ENCODE results near the gene OR51V1.

Gene OR51V1

GRCh38 chr11:5226732-5227310 is 26.3 kb upstream of the OR51V1 start, which contains the start of gene HBB:
HBB (minus strand) TSS chr11:5227071; CDS start chr11:5227021, 50 bp downstream.
- no peaks in the 10 kb centered on the region for H3K27me3 ChIP-seq (ENCODE audit: insufficient read depth, low read length)
- H3K4me3 ChIP-seq (ENCODE audit: low read length): no peak within 1 kb of the TSS
- H3K36me3 ChIP-seq (ENCODE audit: insufficient read depth, low read length): no peaks in the 10 kb centered on the region
- H3K9me3 ChIP-seq (ENCODE audit: low read length): no peaks in the 10 kb centered on the region
- H2AFZ ChIP-seq (ENCODE audit: low read depth, low read length): no peak within 1 kb of the TSS
- H3K4me1 ChIP-seq (ENCODE audit: insufficient read depth, low read length): no peaks in the 10 kb centered on the region

DNA sequence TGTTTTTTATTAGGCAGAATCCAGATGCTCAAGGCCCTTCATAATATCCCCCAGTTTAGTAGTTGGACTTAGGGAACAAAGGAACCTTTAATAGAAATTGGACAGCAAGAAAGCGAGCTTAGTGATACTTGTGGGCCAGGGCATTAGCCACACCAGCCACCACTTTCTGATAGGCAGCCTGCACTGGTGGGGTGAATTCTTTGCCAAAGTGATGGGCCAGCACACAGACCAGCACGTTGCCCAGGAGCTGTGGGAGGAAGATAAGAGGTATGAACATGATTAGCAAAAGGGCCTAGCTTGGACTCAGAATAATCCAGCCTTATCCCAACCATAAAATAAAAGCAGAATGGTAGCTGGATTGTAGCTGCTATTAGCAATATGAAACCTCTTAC is 25.0 kb upstream of the OR51V1 start:
- Histone ChIP-seq H3K4me1 (ENCODE audit: insufficient read depth, low read length) (no peaks in the 10 kb centered on the region), H3K4me3 (ENCODE audit: low read length) (no peak overlapping the region), H3K27me3 (ENCODE audit: insufficient read depth, low read length) (no peaks in the 10 kb centered on the region), H2AFZ (ENCODE audit: low read depth, low read length) (no peak overlapping the region), H3K9me3 (ENCODE audit: low read length) (no peaks in the 10 kb centered on the region), H3K36me3 (ENCODE audit: insufficient read depth, low read length) (no peaks in the 10 kb centered on the region)

GRCh38 chr11:5224538-5225479 is 24.3 kb upstream of the OR51V1 start:
- Histone ChIP-seq H3K36me3 (ENCODE audit: insufficient read depth, low read length) (no peaks in the 10 kb centered on the region), H2AFZ (ENCODE audit: low read depth, low read length) (no peak overlapping the region), H3K9me3 (ENCODE audit: low read length) (no peaks in the 10 kb centered on the region), H3K4me3 (ENCODE audit: low read length) (no peak overlapping the region), H3K27me3 (ENCODE audit: insufficient read depth, low read length) (no peaks in the 10 kb centered on the region), H3K4me1 (ENCODE audit: insufficient read depth, low read length) (no peaks in the 10 kb centered on the region)

GRCh38 chr11:5223686-5224085 is 23.2 kb upstream of the OR51V1 start:
- no peak overlapping the region for H3K4me3 ChIP-seq (ENCODE audit: low read length)
- H3K27me3 ChIP-seq (ENCODE audit: insufficient read depth, low read length): no peaks in the 10 kb centered on the region
- no peaks in the 10 kb centered on the region for H3K36me3 ChIP-seq (ENCODE audit: insufficient read depth, low read length)
- H2AFZ ChIP-seq (ENCODE audit: low read depth, low read length): no peak overlapping the region
- H3K4me1 ChIP-seq (ENCODE audit: insufficient read depth, low read length): no peaks in the 10 kb centered on the region
- H3K9me3 ChIP-seq (ENCODE audit: low read length): no peaks in the 10 kb centered on the region

DNA sequence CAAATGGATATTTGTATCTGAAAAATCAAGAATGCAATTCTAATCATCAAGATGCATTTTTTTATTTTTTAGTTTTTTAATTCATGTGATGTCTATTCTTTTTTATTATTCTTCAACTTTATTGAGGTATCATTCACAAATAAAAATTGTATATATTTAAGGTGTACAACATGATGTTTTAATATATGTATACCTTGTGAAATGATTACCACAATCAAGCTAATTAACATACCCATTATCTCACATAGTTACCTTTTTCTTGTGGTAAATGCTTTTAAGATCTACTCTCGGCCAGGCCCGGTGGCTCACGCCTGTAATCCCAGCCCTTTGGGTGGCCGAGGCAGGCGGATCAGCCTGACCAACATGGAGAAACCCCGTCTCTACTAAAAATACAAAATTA is 22.7 kb upstream of the OR51V1 start:
- no peak overlapping the region for H3K4me3 ChIP-seq (ENCODE audit: low read length)
- H3K36me3 ChIP-seq (ENCODE audit: insufficient read depth, low read length): no peaks in the 10 kb centered on the region
- no peaks in the 10 kb centered on the region for H3K9me3 ChIP-seq (ENCODE audit: low read length)
- H3K27me3 ChIP-seq (ENCODE audit: insufficient read depth, low read length): no peaks in the 10 kb centered on the region
- no peak overlapping the region for H2AFZ ChIP-seq (ENCODE audit: low read depth, low read length)
- H3K4me1 ChIP-seq (ENCODE audit: insufficient read depth, low read length): no peaks in the 10 kb centered on the region

DNA sequence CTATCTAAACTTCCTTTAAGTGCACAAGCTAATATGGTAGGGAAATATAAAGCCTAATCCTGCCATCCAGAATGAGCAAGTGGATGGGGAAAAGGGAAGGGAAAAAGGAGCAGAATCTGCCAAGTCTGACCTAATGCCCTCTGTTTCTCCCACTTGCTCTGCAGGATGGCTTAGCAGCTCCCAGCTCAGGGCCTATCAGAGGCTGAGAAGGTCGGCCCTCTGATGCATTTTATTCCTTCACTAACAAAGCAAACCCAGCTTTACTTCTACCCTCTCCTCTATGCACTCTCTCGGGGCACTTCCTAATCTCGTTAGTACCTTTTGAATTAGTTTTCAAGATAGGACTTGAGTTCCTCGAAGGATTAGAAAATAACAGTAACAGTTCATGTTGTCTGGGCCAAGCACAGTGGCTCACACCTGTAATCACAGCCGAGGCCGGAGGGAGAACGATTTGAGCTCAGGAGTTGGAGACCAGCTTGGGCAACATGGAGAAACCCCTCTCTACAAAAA is 9.9 kb upstream of the OR51V1 start:
- no peak overlapping the region for H2AFZ ChIP-seq (ENCODE audit: low read depth, low read length)
- no peaks in the 10 kb centered on the region for H3K36me3 ChIP-seq (ENCODE audit: insufficient read depth, low read length)
- no peak overlapping the region for H3K4me3 ChIP-seq (ENCODE audit: low read length)
- no peaks in the 10 kb centered on the region for H3K9me3 ChIP-seq (ENCODE audit: low read length)
- H3K27me3 ChIP-seq (ENCODE audit: insufficient read depth, low read length): no peaks in the 10 kb centered on the region
- H3K4me1 ChIP-seq (ENCODE audit: insufficient read depth, low read length): no peaks in the 10 kb centered on the region

DNA sequence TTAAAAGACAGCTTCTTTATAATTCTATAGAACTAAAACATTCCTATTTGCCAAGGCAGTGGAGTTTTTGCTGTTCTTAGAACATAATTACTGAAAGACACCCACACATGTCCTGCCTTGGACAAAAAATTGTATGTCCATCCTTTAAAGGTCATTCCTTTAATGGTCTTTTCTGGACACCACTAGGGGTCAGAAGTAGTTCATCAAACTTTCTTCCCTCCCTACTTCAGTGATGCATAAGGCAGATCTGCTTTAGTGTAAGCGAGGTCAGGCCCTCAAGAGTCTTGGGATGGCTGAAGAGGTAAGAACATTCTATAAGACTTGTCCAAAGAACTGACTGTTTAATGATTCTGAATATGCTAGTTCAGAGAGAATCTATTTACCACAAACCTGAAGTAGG is 4.3 kb upstream of the OR51V1 start:
- Histone ChIP-seq H3K4me1 (ENCODE audit: insufficient read depth, low read length) (no peaks in the 10 kb centered on the region), H3K4me3 (ENCODE audit: low read length) (no peak overlapping the region), H3K27me3 (ENCODE audit: insufficient read depth, low read length) (no peaks in the 10 kb centered on the region), H3K9me3 (ENCODE audit: low read length) (no peaks in the 10 kb centered on the region), H2AFZ (ENCODE audit: low read depth, low read length) (no peak overlapping the region), H3K36me3 (ENCODE audit: insufficient read depth, low read length) (no peaks in the 10 kb centered on the region)

DNA sequence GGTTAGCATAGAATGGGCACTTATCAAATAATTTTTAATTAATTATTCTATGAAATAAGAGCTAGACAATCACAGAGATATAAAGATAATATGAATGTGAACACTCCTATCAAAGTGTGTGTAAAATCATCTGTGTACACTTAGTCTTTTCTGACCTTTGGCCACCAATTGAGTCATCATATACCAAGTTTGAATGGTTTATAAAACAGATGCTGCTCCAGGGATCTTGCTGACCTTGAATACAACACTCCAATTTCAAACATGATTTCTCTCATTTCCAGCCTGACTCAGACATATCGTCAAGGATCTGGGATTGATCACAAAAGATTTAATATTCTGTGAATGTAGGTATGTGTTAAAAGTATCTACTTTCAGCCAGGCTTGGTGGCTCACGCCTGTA is 2.9 kb upstream of the OR51V1 start:
- H2AFZ ChIP-seq (ENCODE audit: low read depth, low read length): no peak overlapping the region
- H3K4me1 ChIP-seq (ENCODE audit: insufficient read depth, low read length): no peaks in the 10 kb centered on the region
- H3K4me3 ChIP-seq (ENCODE audit: low read length): no peak overlapping the region
- no peaks in the 10 kb centered on the region for H3K27me3 ChIP-seq (ENCODE audit: insufficient read depth, low read length)
- no peaks in the 10 kb centered on the region for H3K36me3 ChIP-seq (ENCODE audit: insufficient read depth, low read length)
- H3K9me3 ChIP-seq (ENCODE audit: low read length): no peaks in the 10 kb centered on the region

DNA sequence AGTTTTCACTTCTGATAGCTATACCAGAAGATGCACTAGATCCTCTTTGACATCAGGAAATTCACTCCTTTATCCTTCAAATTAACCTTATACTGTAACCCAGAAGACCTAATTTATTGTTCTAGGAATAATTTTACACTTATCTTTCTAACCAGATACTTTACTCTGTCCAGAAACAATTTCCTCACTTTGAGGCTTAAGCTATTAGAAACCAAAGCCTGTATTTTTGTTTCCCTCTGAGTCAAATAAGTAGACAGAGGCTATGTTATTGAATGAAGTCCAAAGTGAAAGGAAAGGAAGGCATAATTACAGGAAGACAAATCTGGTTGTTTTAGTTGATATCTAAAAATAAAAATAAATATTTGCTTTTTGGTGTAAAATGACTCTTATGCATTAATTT is 2.2 kb downstream of the OR51V1 start:
- H2AFZ ChIP-seq (ENCODE audit: low read depth, low read length): no peak overlapping the region
- no peaks in the 10 kb centered on the region for H3K4me1 ChIP-seq (ENCODE audit: insufficient read depth, low read length)
- H3K36me3 ChIP-seq (ENCODE audit: insufficient read depth, low read length): no peaks in the 10 kb centered on the region
- H3K4me3 ChIP-seq (ENCODE audit: low read length): no peak overlapping the region
- H3K27me3 ChIP-seq (ENCODE audit: insufficient read depth, low read length): no peaks in the 10 kb centered on the region
- no peaks in the 10 kb centered on the region for H3K9me3 ChIP-seq (ENCODE audit: low read length)

DNA sequence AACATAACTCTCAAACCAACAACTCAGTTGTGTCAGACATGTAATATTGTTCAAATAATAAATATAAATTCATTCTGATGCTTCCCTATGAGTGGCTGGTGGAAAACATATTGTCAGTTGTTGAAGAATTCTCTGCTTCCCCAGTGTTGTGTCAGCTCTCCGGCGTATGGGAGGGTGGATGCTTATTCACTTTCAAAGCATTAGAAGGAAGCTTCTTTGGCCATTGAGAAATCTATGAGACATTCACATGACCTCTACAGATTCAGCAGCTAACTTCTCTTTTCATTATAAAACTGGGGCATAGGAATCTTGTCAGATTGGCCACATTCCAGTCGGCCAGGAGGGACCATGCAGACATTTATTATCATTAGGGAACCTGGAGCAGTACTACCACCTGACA is 2.9 kb downstream of the OR51V1 start:
- H3K9me3 ChIP-seq (ENCODE audit: low read length): no peaks in the 10 kb centered on the region
- no peak overlapping the region for H2AFZ ChIP-seq (ENCODE audit: low read depth, low read length)
- H3K4me3 ChIP-seq (ENCODE audit: low read length): no peak overlapping the region
- H3K27me3 ChIP-seq (ENCODE audit: insufficient read depth, low read length): no peaks in the 10 kb centered on the region
- H3K4me1 ChIP-seq (ENCODE audit: insufficient read depth, low read length): no peaks in the 10 kb centered on the region
- no peaks in the 10 kb centered on the region for H3K36me3 ChIP-seq (ENCODE audit: insufficient read depth, low read length)

DNA sequence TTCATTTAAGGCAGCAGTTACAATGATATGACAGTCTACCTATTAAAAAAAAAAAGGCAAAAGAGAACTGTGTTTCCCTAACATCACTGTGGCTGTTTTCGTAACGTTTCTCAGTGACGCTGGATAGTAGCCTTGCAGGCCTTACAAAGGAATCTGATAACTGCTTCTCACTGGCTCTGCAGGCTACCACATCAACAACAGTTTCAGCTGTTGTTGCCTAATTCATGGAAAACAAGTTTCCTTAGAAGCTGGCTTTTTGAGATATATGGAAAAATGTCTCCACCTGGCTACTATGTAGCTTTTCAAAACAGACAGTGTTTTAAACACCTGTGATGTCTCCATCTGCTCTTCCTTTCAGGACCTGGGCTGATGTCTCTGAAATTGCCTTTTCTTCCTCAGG is 3.8 kb downstream of the OR51V1 start:
- Histone ChIP-seq H3K9me3 (ENCODE audit: low read length) (no peaks in the 10 kb centered on the region), H3K36me3 (ENCODE audit: insufficient read depth, low read length) (no peaks in the 10 kb centered on the region), H3K27me3 (ENCODE audit: insufficient read depth, low read length) (no peaks in the 10 kb centered on the region)

DNA sequence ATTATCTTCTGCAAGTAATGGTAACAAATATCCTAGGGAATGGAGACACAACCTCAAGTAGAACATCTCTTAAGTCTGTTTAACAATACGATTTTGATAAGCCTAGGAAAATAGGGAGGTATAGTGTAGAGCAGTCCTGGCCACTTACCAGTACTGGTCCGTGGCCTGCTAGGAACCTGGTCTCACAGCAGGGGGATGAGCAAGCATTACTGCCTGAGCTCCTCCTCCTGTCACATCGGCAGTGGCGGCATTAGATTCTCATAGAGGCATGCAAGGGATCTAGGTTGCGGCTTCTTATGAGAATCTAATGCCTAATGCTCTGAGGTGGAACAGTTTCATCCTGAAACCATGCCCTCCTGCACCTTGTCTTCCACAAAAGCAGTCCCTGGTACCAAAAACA is 4.4 kb downstream of the OR51V1 start:
- no peak overlapping the region for H2AFZ ChIP-seq (ENCODE audit: low read depth, low read length)
- no peaks in the 10 kb centered on the region for H3K36me3 ChIP-seq (ENCODE audit: insufficient read depth, low read length)

More for the DNA sequence above, 3.8 kb downstream of the OR51V1 start:
- H3K4me1 ChIP-seq (ENCODE audit: insufficient read depth, low read length): no peaks in the 10 kb centered on the region
- no peak overlapping the region for H2AFZ ChIP-seq (ENCODE audit: low read depth, low read length)
- H3K4me3 ChIP-seq (ENCODE audit: low read length): no peak overlapping the region

GRCh38 chr11:5192738-5193137 is 7.7 kb downstream of the OR51V1 start:
- no peak overlapping the region for H2AFZ ChIP-seq (ENCODE audit: low read depth, low read length)
- no peaks in the 10 kb centered on the region for H3K9me3 ChIP-seq (ENCODE audit: low read length)

More for the DNA sequence above, 4.4 kb downstream of the OR51V1 start:
- no peaks in the 10 kb centered on the region for H3K9me3 ChIP-seq (ENCODE audit: low read length)
- H3K4me3 ChIP-seq (ENCODE audit: low read length): no peak overlapping the region
- no peaks in the 10 kb centered on the region for H3K27me3 ChIP-seq (ENCODE audit: insufficient read depth, low read length)
- H3K4me1 ChIP-seq (ENCODE audit: insufficient read depth, low read length): no peaks in the 10 kb centered on the region

More at GRCh38 chr11:5192738-5193137, 7.7 kb downstream of the OR51V1 start:
- Histone ChIP-seq H3K4me3 (ENCODE audit: low read length) (no peak overlapping the region), H3K36me3 (ENCODE audit: insufficient read depth, low read length) (no peaks in the 10 kb centered on the region), H3K4me1 (ENCODE audit: insufficient read depth, low read length) (no peaks in the 10 kb centered on the region), H3K27me3 (ENCODE audit: insufficient read depth, low read length) (no peaks in the 10 kb centered on the region)
